IPS DF 6.9 (cell line): ENCODE data around the gene TBC1D19.

Experiments used
- DNase-seq: peaks from one replicate; pipeline ENCODE4 v3.0.0-alpha.2; 2013; ENCODE audit warnings: low read depth, low spot score
- H3K27ac ChIP-seq: one replicate; pipeline ENCODE4 v1.5.1; 2013; ENCODE audit warnings: low read length, control low read depth
- H3K27me3 ChIP-seq: 2 replicates; pipeline ENCODE4 v1.6.1; 2013; ENCODE audit warnings: mild to moderate bottlenecking, low read length; ENCODE audit not compliant: control insufficient read depth, insufficient read depth
- H3K36me3 ChIP-seq: 2 replicates; pipeline ENCODE4 v1.6.1; 2013; ENCODE audit warnings: low read length; ENCODE audit not compliant: control insufficient read depth, insufficient read depth
- H3K4me1 ChIP-seq: 2 replicates; pipeline ENCODE4 v1.6.1; 2013; ENCODE audit warnings: low read length; ENCODE audit not compliant: control insufficient read depth, insufficient read depth
- H3K4me3 ChIP-seq: 2 replicates; pipeline ENCODE4 v1.5.1; 2013; ENCODE audit warnings: mild to moderate bottlenecking, low read length
- H3K9me3 ChIP-seq: 2 replicates; pipeline ENCODE4 v1.6.1; 2013; ENCODE audit warnings: low read length, inconsistent platforms; ENCODE audit not compliant: control insufficient read depth, insufficient read depth
- WGBS: extraction: QIAGEN DNeasy Blood & Tissue Kit; methylation state at CpG from one replicate; pipeline ENCODE4 v1.1.7; 2013; ENCODE audit warnings: mixed read lengths, missing lambda C conversion rate; ENCODE audit not compliant: insufficient read length, insufficient coverage; 5-methylcytosine and 5-hydroxymethylcytosine counted together

TBC1D19 gene

DNA sequence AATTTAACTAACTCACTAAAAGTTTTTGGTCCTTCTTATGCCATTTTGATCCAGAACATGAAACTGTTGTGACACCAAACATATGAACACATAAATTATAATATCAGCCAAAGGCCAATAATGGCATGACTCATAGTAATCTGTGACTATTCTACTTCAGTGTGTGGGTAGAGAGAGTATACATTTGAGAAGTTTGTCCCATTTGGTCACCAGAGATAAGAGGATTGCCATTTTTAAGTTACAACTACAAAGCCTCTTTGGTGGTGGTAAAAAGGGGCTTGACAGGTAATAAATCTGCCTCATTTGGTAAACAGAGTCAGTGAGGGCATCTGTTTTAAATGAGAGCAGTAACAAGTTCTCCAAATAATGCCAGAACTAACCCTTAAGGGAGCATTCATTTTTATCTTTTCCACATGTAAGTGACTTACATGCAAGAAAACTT lies 117.9 kb downstream of the TBC1D19 start:
- Histone ChIP-seq H3K36me3 (no peaks in the 10 kb centered on the region), H3K4me3 (no peak overlapping the region), H3K9me3 (no peaks in the 10 kb centered on the region), H3K4me1 (no peaks in the 10 kb centered on the region), H3K27me3 (no peaks in the 10 kb centered on the region), H3K27ac (no peak overlapping the region)
- no peak for DNase-seq

GRCh38 chr4:26707342-26707741 lies 123.5 kb downstream of the TBC1D19 start:
- Histone ChIP-seq H3K36me3 (no peaks in the 10 kb centered on the region), H3K27me3 (no peaks in the 10 kb centered on the region), H3K4me1 (no peaks in the 10 kb centered on the region), H3K27ac (no peak overlapping the region), H3K4me3 (no peak overlapping the region), H3K9me3 (no peaks in the 10 kb centered on the region)
- WGBS = no CpG with 5 or more reads among the region's 1 CpG
- DNase-seq = no peak

- DNase-seq = no peak
- WGBS = no CpG with 5 or more reads among the region's 2 CpGs
- Histone ChIP-seq H3K4me3 (no peak overlapping the region), H3K27me3 (no peaks in the 10 kb centered on the region), H3K9me3 (no peaks in the 10 kb centered on the region), H3K36me3 (no peaks in the 10 kb centered on the region), H3K27ac (no peak overlapping the region), H3K4me1 (no peaks in the 10 kb centered on the region)
Observed at GRCh38 chr4:26709246-26709645, 125.4 kb downstream of the TBC1D19 start.

DNA sequence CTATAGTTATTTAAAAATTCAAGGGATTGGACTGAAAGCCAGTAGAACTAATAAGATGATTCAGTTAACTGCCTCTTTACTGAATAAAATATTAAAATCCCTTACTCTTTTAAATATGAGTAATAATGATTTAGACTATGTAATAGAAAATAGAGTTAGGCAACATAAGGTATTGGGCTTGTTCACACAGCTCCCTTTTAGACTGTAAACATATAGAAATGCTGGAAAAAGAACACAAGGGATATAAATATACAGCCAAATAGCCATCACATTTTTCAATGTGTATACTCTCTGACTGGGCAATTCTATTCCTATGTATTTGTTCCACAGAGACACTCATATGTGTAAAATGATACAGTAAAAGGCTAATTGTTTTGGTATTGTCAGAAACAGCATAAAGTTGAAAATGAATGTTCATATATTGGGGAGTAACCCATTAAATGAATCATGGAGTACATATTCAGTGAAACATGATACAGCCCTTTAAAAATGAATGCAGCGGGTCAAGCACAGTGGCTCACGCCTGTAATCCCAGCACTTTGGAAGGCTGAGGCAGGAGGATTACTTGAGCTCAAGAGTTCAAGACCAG lies 129.8 kb downstream of the TBC1D19 start:
- no peak for DNase-seq
- Histone ChIP-seq H3K4me3 (no peak overlapping the region), H3K9me3 (no peaks in the 10 kb centered on the region), H3K27me3 (no peaks in the 10 kb centered on the region), H3K4me1 (no peaks in the 10 kb centered on the region), H3K36me3 (no peaks in the 10 kb centered on the region), H3K27ac (no peak overlapping the region)
- no CpG with 5 or more reads among the region's 2 CpGs for WGBS

GRCh38 chr4:26715636-26716242 lies 131.9 kb downstream of the TBC1D19 start:
- Histone ChIP-seq H3K27me3 (no peaks in the 10 kb centered on the region), H3K9me3 (no peaks in the 10 kb centered on the region), H3K27ac (no peak overlapping the region), H3K4me1 (no peaks in the 10 kb centered on the region), H3K36me3 (no peaks in the 10 kb centered on the region), H3K4me3 (no peak overlapping the region)
- no CpG with 5 or more reads among the region's 1 CpG for WGBS
- no peak for DNase-seq

GRCh38 chr4:26717332-26717731 lies 133.4 kb downstream of the TBC1D19 start:
- Histone ChIP-seq H3K36me3 (no peaks in the 10 kb centered on the region), H3K4me3 (no peak overlapping the region), H3K9me3 (no peaks in the 10 kb centered on the region), H3K27ac (no peak overlapping the region), H3K4me1 (no peaks in the 10 kb centered on the region), H3K27me3 (no peaks in the 10 kb centered on the region)
- DNase-seq = no peak
- WGBS = no CpG with 5 or more reads among the region's 2 CpGs

- Histone ChIP-seq H3K27me3 (no peaks in the 10 kb centered on the region), H3K36me3 (no peaks in the 10 kb centered on the region), H3K27ac (no peak overlapping the region), H3K9me3 (no peaks in the 10 kb centered on the region), H3K4me1 (no peaks in the 10 kb centered on the region), H3K4me3 (no peak overlapping the region)
- no peak for DNase-seq
- no CpG with 5 or more reads among the region's 1 CpG for WGBS
Observed at GRCh38 chr4:26719954-26720552, 136.2 kb downstream of the TBC1D19 start.

DNA sequence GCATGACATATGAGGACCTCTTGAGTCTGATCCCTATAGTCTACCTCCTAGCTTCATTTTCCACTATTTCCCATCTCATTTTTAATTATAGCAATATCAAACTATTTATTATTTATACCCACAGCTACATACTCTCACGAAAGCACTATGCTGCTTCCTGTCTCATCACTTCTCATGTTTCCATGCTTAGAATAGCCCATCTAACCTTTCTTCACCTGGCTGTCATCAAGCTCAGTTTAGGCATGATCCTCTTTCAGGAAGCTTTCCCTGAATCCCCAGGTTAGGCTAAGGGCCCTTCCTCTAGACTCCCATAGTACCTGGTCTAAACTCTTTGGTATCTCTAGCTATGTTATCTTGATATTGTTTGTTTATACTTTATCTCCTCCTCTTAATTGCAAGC lies 137.8 kb downstream of the TBC1D19 start:
- WGBS = 100% methylated on average over 1 of the region's 1 CpG
- no peak for DNase-seq
- Histone ChIP-seq H3K27ac (no peak overlapping the region), H3K9me3 (no peaks in the 10 kb centered on the region), H3K27me3 (no peaks in the 10 kb centered on the region), H3K36me3 (no peaks in the 10 kb centered on the region), H3K4me1 (no peaks in the 10 kb centered on the region), H3K4me3 (no peak overlapping the region)

- no CpG with 5 or more reads among the region's 1 CpG for WGBS
- DNase-seq = no peak
Observed at GRCh38 chr4:26723216-26723615, 139.3 kb downstream of the TBC1D19 start.

DNA sequence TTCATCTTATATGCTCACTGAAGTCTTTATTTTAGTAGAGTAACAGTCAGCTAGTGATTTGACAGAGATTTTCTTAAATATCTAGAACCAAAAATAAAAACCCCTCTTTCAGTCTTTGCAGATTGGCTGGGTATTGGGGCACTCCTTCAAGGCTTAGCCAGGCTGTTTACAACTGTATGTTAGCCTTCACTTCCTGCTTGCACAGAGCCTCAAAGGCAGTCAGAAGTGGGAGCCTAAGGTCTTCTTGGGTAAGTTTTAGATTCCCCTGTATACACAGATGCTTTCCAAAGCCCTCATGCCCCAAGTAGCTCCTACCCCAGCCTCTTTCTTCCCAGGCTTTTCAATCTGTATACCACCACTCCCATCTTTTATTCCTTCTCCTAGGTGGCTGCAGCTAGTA lies 140.7 kb downstream of the TBC1D19 start:
- no peaks in the 10 kb centered on the region for H3K9me3 ChIP-seq
- DNase-seq = no peak
- no peak overlapping the region for H3K27ac ChIP-seq
- H3K4me1 ChIP-seq = no peaks in the 10 kb centered on the region
- H3K4me3 ChIP-seq = no peak overlapping the region
- H3K36me3 ChIP-seq = no peaks in the 10 kb centered on the region
- no peaks in the 10 kb centered on the region for H3K27me3 ChIP-seq

More at GRCh38 chr4:26723216-26723615, 139.3 kb downstream of the TBC1D19 start:
- no peaks in the 10 kb centered on the region for H3K36me3 ChIP-seq
- no peaks in the 10 kb centered on the region for H3K4me1 ChIP-seq
- no peak overlapping the region for H3K4me3 ChIP-seq
- H3K27me3 ChIP-seq = no peaks in the 10 kb centered on the region
- no peak overlapping the region for H3K27ac ChIP-seq
- no peaks in the 10 kb centered on the region for H3K9me3 ChIP-seq
